Transverse colon (tissue), 4 donors: Measurements from ENCODE around the gene XRRA1.

Experiments
- CTCF ChIP-seq, 5 experiments: fragments of 200-600 bp in 3 of 5; fragments of 450-650 bp in 2 of 5; sonication (generic) in 3 of 5; IDR thresholded peaks; 1 replicate in 2 of 5; 2 replicates in 3 of 5; pipeline ENCODE4 v1.5.1; 2016 to 2017; ENCODE audit warnings: antibody characterized with exemption in 5 of 5, inconsistent platforms in 3 of 5, mild to moderate bottlenecking in 2 of 5, moderate library complexity in 1 of 5
- EP300 ChIP-seq: sonication (generic); formaldehyde crosslinking; IDR thresholded peaks from one replicate; pipeline ENCODE4 v1.6.1; 2017; ENCODE audit warnings: antibody characterized with exemption, low read depth
- POLR2AphosphoS5 ChIP-seq, 3 donors: sonication (generic); formaldehyde crosslinking; IDR thresholded peaks; one replicate each; pipeline ENCODE4 v1.6.1; 2016; ENCODE audit warnings: antibody characterized with exemption in 3 of 3

- TF ChIP-seq CTCF (IDR thresholded peaks at IDR 0.05): peak in 1 of 5 experiments; percentile 7
- no peak for TF ChIP-seq POLR2AphosphoS5 (IDR thresholded peaks at IDR 0.05)
- no peak for TF ChIP-seq EP300
These were observed 78.4 kb downstream of the XRRA1 start for GRCh38 chr11:74870485-74870884.
